Activated gamma-delta T cell treated with Interleukin-2 at 50 U/mL for 16 hours (primary cell): Measurements from ENCODE around the gene LMO4.

Experiments
- DNase-seq: peaks from one replicate; pipeline ENCODE4 v3.0.0-alpha.2; 2020

Gene LMO4

GRCh38 chr1:87328272-87329050 lies at the start of gene LMO4:
TSS of gene LMO4 (plus strand) at chr1:87328880. CDS start at chr1:87332016, 3,136 bp downstream.
- DNase-seq: peak; percentile 82

- no peak for DNase-seq
These were observed 49.2 kb upstream of the LMO4 start for GRCh38 chr1:87279536-87279875.

GRCh38 chr1:87279966-87280535 lies 48.6 kb upstream of the LMO4 start:
- DNase-seq: no peak

GRCh38 chr1:87284456-87285240 lies 44.0 kb upstream of the LMO4 start:
- DNase-seq: no peak

- no peak for DNase-seq
These were observed 37.6 kb upstream of the LMO4 start for GRCh38 chr1:87291107-87291506.

GRCh38 chr1:87292684-87293493 lies 35.8 kb upstream of the LMO4 start:
- peak; percentile 64 for DNase-seq

GRCh38 chr1:87294633-87295032 lies 34.0 kb upstream of the LMO4 start:
- no peak for DNase-seq

GRCh38 chr1:87295445-87296110 lies 33.1 kb upstream of the LMO4 start:
- no peak for DNase-seq

GRCh38 chr1:87296206-87296605 lies 32.5 kb upstream of the LMO4 start:
- DNase-seq: no peak

GRCh38 chr1:87299661-87300060 lies 29.0 kb upstream of the LMO4 start:
- no peak for DNase-seq

GRCh38 chr1:87300628-87301027 lies 28.1 kb upstream of the LMO4 start:
- no peak for DNase-seq

- DNase-seq: no peak
These were observed 23.5 kb upstream of the LMO4 start for GRCh38 chr1:87305151-87305550.

- DNase-seq: no peak
These were observed 22.9 kb upstream of the LMO4 start for GRCh38 chr1:87305762-87306161.

GRCh38 chr1:87307306-87307705 lies 21.4 kb upstream of the LMO4 start:
- no peak for DNase-seq

- no peak for DNase-seq
These were observed 20.7 kb upstream of the LMO4 start for GRCh38 chr1:87307931-87308330.

- DNase-seq: no peak
These were observed 14.6 kb upstream of the LMO4 start for GRCh38 chr1:87314091-87314490.

- DNase-seq: no peak
These were observed 10.5 kb upstream of the LMO4 start for GRCh38 chr1:87318056-87318650.

GRCh38 chr1:87318806-87319205 lies 9.9 kb upstream of the LMO4 start:
- DNase-seq: no peak

GRCh38 chr1:87325982-87326738 lies 2.5 kb upstream of the LMO4 start:
- peak; percentile 51 for DNase-seq

GRCh38 chr1:87327376-87328271 lies 1.1 kb upstream of the LMO4 start:
- DNase-seq: no peak
